Smooth muscle cell of bladder (primary cell): ENCODE results near the gene SLC27A4. TPM values are rescaled to one million over a fixed set of nuclear protein-coding genes. Genes with fewer than 3 reads are reported as not detected.

Experiments
- total RNA-seq: library from RNA; depleted of rRNA; stranded (reverse); fragments of >200 nt; gene quantifications from 2 replicates; pipeline ENCODE4 v1.2.3, GENCODE V29; 2014

Gene SLC27A4
- total RNA-seq = 10.2 and 14.2 TPM in 2 replicates

DNA sequence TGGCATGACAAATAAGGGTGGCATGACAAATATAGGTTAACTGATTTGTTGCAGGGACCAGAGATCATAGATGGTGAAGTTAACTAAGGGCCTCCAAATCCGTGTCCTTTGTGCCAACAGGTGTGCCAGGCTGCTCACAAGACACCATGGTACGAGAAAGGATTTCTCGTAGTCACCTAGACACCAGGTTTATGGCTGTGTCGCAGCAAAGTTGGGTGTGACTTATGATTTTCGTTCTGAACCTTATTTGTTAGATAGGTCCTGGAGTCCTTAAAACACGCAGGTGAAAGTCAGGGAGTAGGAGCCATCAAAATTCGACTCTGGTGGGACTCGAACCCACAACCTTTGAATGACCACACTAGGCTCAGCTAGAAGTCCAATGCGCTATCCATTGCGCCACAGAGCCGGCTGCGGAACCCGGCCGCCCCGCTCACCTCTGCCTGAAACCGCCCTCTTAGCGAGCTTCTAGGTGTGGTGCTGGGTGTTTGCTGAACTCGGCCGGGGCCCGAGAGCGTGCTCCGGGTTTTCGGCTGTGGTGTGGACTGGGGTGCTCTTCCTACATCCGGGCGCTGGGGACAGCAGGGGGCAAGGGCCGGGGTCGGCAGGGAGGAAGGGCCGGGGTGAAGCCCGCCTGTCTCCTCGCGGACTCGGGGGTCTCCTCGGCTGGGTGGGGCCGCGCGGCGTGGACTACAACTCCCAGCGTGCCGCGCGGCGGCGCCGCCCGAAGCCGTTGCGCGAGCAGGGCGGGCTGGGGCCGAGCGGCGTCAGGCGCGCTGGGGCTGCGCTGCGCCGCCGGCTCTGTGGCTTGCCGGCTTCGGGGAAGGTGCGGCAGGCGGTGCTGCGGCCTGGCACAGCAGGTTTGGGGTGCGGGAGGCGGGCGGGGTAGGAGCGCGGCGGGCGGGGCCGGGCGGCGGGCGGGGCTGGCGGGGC lies at the start of gene SLC27A4:
Gene SLC27A4 (plus strand): TSS at position 767 of the 930 bp plus-strand sequence. CDS start 2,606 bp downstream, outside the sequence.

DNA sequence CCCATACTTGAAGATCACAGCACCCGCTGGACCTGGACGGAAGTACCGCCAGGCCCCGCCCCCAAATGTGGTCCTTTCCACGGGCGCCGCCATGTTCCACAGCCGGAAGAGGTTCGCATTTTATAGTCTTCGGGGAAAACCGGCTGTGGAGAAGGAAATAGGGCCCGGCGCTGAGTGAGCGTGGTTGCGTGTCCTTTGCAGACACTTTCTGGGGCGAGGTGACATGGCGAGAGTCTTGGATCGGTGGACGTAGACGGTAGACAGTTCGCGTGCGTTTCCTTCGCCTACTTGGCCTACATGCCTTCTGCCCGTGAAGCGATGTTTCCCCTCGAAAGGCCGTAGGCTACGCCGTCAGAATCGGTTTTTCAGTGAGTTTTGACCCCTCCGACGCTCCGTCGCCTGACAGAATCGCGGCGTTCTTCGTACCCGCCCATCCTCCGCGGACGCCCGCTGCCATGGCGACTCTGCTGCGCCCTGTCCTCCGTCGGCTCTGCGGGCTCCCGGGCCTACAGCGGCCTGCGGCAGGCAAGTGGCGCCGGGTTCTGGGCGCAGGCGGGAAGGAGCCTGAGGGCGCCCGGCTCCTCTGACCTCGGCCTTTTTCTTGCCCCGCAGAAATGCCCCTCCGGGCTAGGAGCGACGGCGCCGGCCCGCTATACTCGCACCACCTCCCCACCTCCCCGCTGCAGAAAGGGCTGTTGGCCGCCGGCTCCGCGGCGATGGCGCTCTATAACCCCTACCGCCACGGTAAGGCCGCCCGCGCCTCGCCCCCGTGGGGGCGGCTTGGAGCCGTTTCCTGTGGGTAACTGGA lies 17.7 kb upstream of the SLC27A4 start, which contains the start of the genes COQ4 and TRUB2:
Gene COQ4 (plus strand): TSS at position 436 of the 808 bp plus-strand sequence. CDS start 20 bp downstream, at position 456.
Gene TRUB2 (minus strand): TSS at position 44 of the 808 bp plus-strand sequence. CDS start 39 bp downstream, at position 5.

GRCh38 chr9:128370752-128371629 lies 30.7 kb downstream of the SLC27A4 start, which contains the start of gene URM1:
Gene URM1 (plus strand): TSS chr9:128371374. CDS start chr9:128371381, 7 bp downstream.

Other genes with a start within 250 kb of the SLC27A4 start
- gene PTGES2, start 212.8 kb upstream of the SLC27A4 start, total RNA-seq = 69.4 and 77.2 TPM in 2 replicates
- gene LCN2, start 191.1 kb upstream of the SLC27A4 start, total RNA-seq = not detected in 2 replicates
- gene BBLN, start 180.3 kb upstream of the SLC27A4 start, total RNA-seq = 26.0 and 27.9 TPM in 2 replicates
- 12.8 and 18.8 TPM in 2 replicates for gene CIZ1, start 149.0 kb upstream of the SLC27A4 start, total RNA-seq
- gene DNM1, start 137.1 kb upstream of the SLC27A4 start, total RNA-seq = 5.7 and 9.6 TPM in 2 replicates
- gene GOLGA2, start 64.5 kb upstream of the SLC27A4 start, total RNA-seq = 136 and 138 TPM in 2 replicates
- 39.0 and 42.0 TPM in 2 replicates for gene SWI5, start 64.3 kb upstream of the SLC27A4 start, total RNA-seq
- 17.5 and 18.0 TPM in 2 replicates for gene TRUB2, start 18.1 kb upstream of the SLC27A4 start, total RNA-seq
- 16.2 and 17.2 TPM in 2 replicates for gene COQ4, start 17.7 kb upstream of the SLC27A4 start, total RNA-seq
- 30.3 and 32.9 TPM in 2 replicates for gene URM1, start 30.8 kb downstream of the SLC27A4 start, total RNA-seq
- gene CERCAM, start 80.3 kb downstream of the SLC27A4 start, total RNA-seq = 71.5 and 120 TPM in 2 replicates
- gene ODF2, start 115.5 kb downstream of the SLC27A4 start, total RNA-seq = 30.0 and 39.2 TPM in 2 replicates
- 16.6 and 20.1 TPM in 2 replicates for gene GLE1, start 164.2 kb downstream of the SLC27A4 start, total RNA-seq
- 321 and 365 TPM in 2 replicates for gene SPTAN1, start 212.1 kb downstream of the SLC27A4 start, total RNA-seq